Urinary bladder (tissue), 4 donors: ENCODE results near the gene SGF29. TPM values are rescaled to one million over a fixed set of nuclear protein-coding genes. Genes with fewer than 3 reads are reported as not detected.
"Not testable (repeated sequence)": the region's sequence is repeated elsewhere in the genome, so short reads cannot be mapped to it uniquely, and the experiment has no call there.

ENCODE experiments used
- DNase-seq: peaks from one replicate; pipeline ENCODE4 v3.0.0-alpha.2; 2015; ENCODE audit errors: extremely low spot score
- H3K27ac ChIP-seq: one replicate; pipeline ENCODE4 v1.5.1; 2013; ENCODE audit warnings: low read depth, mild to moderate bottlenecking, moderate library complexity
- H3K36me3 ChIP-seq: one replicate; pipeline ENCODE4 v1.6.1; 2013; ENCODE audit warnings: mild to moderate bottlenecking, moderate library complexity; ENCODE audit not compliant: insufficient read depth
- H3K4me1 ChIP-seq: one replicate; pipeline ENCODE4 v1.6.1; 2013; ENCODE audit warnings: mild to moderate bottlenecking, moderate library complexity; ENCODE audit not compliant: insufficient read depth
- H3K4me3 ChIP-seq: one replicate; pipeline ENCODE4 v1.5.1; 2013; ENCODE audit warnings: low read depth, low read length
- WGBS: extraction: QIAGEN DNeasy Blood & Tissue Kit; methylation state at CpG from one replicate; pipeline ENCODE4 v1.1.7; 2013; 5-methylcytosine and 5-hydroxymethylcytosine counted together
- polyA plus RNA-seq: library from polyadenylated mRNA; stranded (reverse); fragments of 200-250 nt; gene quantifications from one replicate; pipeline ENCODE4 v1.2.3, GENCODE V29; 2013
- total RNA-seq: library from RNA; depleted of rRNA; stranded (reverse); fragments of >200 nt; gene quantifications from one replicate; pipeline ENCODE4 v1.2.3, GENCODE V29; 2014
- donor health status: healthy with polysubstance abuse.
- donor health status: healthy.

Gene SGF29
- total and polyA plus RNA-seq, 2 donors, result 13.9 to 42.7 TPM

GRCh38 chr16:28589069-28589468 lies 35.3 kb downstream of the SGF29 start:
- Histone ChIP-seq H3K27ac (no peak overlapping the region), H3K36me3 (peaks cover 8% of the 10 kb centered on the region), H3K4me3 (no peak overlapping the region), H3K4me1 (no peaks in the 10 kb centered on the region)
- WGBS, result 96% methylated on average over 8 of the region's 8 CpGs
- no peak for DNase-seq

DNA sequence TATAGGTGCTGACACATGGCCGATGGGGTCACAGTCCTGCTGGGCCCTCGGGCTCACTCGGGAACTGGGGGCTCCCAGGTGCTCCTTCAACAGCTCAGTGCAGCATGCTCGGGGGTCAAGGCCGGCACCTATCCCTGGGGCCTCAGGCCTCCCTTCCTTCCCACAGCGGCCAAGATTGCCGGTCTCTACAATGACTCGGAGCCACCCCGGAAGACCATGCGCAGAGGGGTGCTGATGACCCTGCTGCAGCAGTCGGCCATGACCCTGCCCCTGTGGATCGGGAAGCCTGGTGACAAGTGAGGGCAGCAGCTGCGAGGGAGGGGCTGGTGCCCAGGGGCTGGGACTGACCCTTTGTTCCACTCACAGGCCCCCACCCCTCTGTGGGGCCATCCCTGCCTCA lies 36.2 kb downstream of the SGF29 start:
- no peak overlapping the region for H3K4me3 ChIP-seq
- 95% methylated on average over 13 of the region's 13 CpGs for WGBS
- no peaks in the 10 kb centered on the region for H3K4me1 ChIP-seq
- no peak overlapping the region for H3K27ac ChIP-seq
- no peak for DNase-seq
- peaks cover 8% of the 10 kb centered on the region for H3K36me3 ChIP-seq

GRCh38 chr16:28590384-28591340 lies 36.9 kb downstream of the SGF29 start:
- Histone ChIP-seq H3K27ac (no peak overlapping the region), H3K4me1 (no peaks in the 10 kb centered on the region), H3K4me3 (no peak overlapping the region), H3K36me3 (peaks cover 8% of the 10 kb centered on the region)
- WGBS, result 95% methylated on average over 22 of the region's 22 CpGs
- no peak for DNase-seq

GRCh38 chr16:28591355-28591754 lies 37.6 kb downstream of the SGF29 start:
- 81% methylated on average over 6 of the region's 6 CpGs for WGBS
- DNase-seq, result no peak

GRCh38 chr16:28592511-28592910 lies 38.8 kb downstream of the SGF29 start:
- no peaks in the 10 kb centered on the region for H3K4me1 ChIP-seq
- no peak overlapping the region for H3K27ac ChIP-seq
- 93% methylated on average over 5 of the region's 5 CpGs for WGBS
- DNase-seq, result no peak
- no peak overlapping the region for H3K4me3 ChIP-seq
- peaks cover 8% of the 10 kb centered on the region for H3K36me3 ChIP-seq

More at GRCh38 chr16:28591355-28591754, 37.6 kb downstream of the SGF29 start:
- no peak overlapping the region for H3K27ac ChIP-seq
- H3K4me1 ChIP-seq, result no peaks in the 10 kb centered on the region
- no peak overlapping the region for H3K4me3 ChIP-seq
- H3K36me3 ChIP-seq, result peaks cover 8% of the 10 kb centered on the region

- 87% methylated on average over 13 of the region's 13 CpGs for WGBS
- Histone ChIP-seq H3K4me3 (no peak overlapping the region), H3K27ac (no peak overlapping the region), H3K4me1 (no peaks in the 10 kb centered on the region), H3K36me3 (peaks cover 8% of the 10 kb centered on the region)
- DNase-seq, result no peak
Measured at GRCh38 chr16:28592979-28593553, 39.3 kb downstream of the SGF29 start.

DNA sequence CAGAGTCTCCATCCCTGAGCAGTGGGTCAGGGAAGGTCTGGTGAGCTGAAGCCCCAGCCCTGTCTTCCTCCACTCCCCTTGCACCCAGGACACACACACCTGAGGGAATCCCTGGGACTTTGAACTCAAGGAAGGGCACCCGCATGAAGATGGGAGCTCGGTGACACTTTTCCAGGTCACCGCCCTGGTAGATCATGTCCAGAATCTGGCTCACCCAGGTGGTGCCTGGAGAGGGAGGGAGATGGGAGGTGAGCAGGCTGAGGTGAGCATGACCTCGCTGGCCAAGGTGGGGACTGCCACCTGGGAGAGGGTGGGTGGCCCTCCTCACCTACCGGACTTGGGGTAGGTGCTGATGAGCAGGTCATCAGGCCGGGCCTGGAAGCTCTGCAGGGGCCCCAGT lies 41.7 kb downstream of the SGF29 start:
- H3K4me3 ChIP-seq, H3K27ac ChIP-seq, DNase-seq, H3K4me1 ChIP-seq, H3K36me3 ChIP-seq: not testable (repeated sequence)
- WGBS, result 94% methylated on average over 6 of the region's 6 CpGs

DNA sequence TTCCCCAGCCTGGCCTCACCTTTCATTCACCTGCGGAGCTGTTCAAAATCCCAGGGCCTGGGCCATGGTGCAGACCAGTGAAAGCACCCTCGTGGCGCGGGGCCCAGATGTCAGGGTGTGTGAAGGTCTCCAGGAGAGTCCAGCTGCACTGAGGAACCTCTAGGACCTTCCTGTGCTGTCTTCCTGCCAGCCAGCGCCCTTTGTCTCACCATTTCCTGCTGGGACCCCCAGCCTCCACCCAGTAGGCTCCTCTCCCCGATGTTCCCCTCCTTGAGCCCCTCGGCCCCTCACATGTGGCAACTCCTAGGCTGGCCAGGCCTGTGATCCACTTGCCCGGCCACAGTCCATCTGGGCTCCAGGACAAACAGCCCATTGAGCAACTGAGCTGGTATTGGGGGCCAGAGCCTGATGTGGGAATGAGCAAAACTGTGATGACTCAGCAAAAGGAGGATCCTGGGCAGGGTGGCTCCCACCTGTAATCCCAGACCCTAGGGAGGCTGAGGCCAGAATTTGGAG lies 42.5 kb downstream of the SGF29 start:
- Histone ChIP-seq H3K4me3 (no peak overlapping the region), H3K36me3 (no peaks in the 10 kb centered on the region), H3K4me1 (no peaks in the 10 kb centered on the region), H3K27ac (no peak overlapping the region)
- WGBS, result 78% methylated on average over 8 of the region's 8 CpGs
- no peak for DNase-seq

- no peak within 1 kb of the TSS for H3K4me3 ChIP-seq
- no peaks in the 10 kb centered on the region for H3K4me1 ChIP-seq
- 29% methylated on average over 11 of the region's 11 CpGs for WGBS
- DNase-seq, result no peak
- H3K27ac ChIP-seq, result no peak within 1 kb of the TSS
- H3K36me3 ChIP-seq, result no peaks in the 10 kb centered on the region
Measured at GRCh38 chr16:28596840-28597691, 43.3 kb downstream of the SGF29 start, which contains the start of gene SULT1A2. Gene SULT1A2 (minus strand): TSS chr16:28597050. CDS start chr16:28595930, 1,120 bp downstream.

- no peak overlapping the region for H3K4me3 ChIP-seq
- WGBS, result 73% methylated on average over 9 of the region's 9 CpGs
- H3K36me3 ChIP-seq, result no peaks in the 10 kb centered on the region
- no peaks in the 10 kb centered on the region for H3K4me1 ChIP-seq
- H3K27ac ChIP-seq, result no peak overlapping the region
- DNase-seq, result no peak
Measured at GRCh38 chr16:28597692-28598261, 44.1 kb downstream of the SGF29 start.

DNA sequence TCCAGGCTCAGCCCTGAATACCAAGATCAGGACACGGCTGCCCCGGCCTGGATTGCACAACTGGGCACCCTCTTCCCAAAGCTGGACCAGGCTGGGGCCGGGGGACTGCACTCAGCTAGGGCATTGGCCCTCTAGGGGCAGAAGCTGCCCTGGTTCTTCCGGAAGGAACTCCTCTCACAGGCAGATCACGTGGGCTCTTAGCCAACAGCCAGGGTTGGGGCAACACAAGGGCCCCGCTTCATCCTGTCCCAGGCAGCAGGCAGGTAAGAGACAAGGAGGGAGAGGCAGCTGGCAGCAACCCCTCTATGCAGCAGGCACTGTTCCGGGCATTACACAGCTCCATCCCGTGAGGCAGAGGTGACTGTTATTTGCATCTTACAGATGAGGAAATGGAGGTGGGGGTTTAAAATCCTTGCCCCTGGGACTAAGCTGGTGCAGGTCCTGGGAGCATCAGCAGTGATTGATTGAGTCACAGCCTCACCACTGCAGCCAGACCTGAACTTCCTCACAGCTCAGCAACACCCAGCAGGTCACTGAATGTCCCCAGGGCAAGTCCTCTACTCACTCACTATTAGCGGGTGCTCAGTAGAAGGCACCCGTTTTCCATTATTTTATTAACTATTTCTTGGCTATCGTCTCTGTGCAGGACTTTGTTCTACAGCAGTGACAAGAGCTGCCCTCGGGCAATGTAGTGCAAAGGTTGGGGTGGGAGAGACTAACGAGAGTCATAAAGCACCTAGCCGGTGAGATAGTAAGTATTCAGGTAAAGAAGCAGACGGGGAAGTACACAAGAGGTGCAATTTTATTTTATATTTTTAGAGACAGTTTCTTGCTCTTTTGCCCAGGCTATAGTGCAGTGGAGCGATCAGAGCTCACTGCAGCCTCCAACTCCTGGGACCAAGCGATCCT lies 45.9 kb downstream of the SGF29 start:
- H3K4me3 ChIP-seq, H3K4me1 ChIP-seq, H3K36me3 ChIP-seq, DNase-seq, H3K27ac ChIP-seq: not testable (repeated sequence)
- no CpG with 5 or more reads among the region's 17 CpGs for WGBS

GRCh38 chr16:28600965-28601364 lies 47.2 kb downstream of the SGF29 start:
- not testable (repeated sequence) for H3K4me1 ChIP-seq, H3K36me3 ChIP-seq, H3K27ac ChIP-seq, H3K4me3 ChIP-seq, DNase-seq
- 26% methylated on average over 12 of the region's 20 CpGs for WGBS
